GM20000 (cell line): ENCODE data around the gene COPS2.

ENCODE experiments used
- DNase-seq: peaks from one replicate; pipeline ENCODE4 v3.0.0; 2012; ENCODE audit warnings: low spot score
- CTCF ChIP-seq: IDR thresholded peaks from 2 replicates; pipeline ENCODE4 v1.5.1; 2012; ENCODE audit warnings: mild to moderate bottlenecking, control low read depth; ENCODE audit errors: extremely low read depth, missing control alignments

COPS2 gene

GRCh38 chr15:49096090-49096750, 59.2 kb downstream of the COPS2 start:
- DNase-seq = no peak
- no peak for TF ChIP-seq CTCF

- TF ChIP-seq CTCF = no peak
- no peak for DNase-seq
These were observed 60.5 kb downstream of the COPS2 start for GRCh38 chr15:49094923-49095322.

- TF ChIP-seq CTCF = no peak
- no peak for DNase-seq
These were observed 61.9 kb downstream of the COPS2 start for GRCh38 chr15:49093252-49094105.

GRCh38 chr15:49088996-49089395, 66.4 kb downstream of the COPS2 start:
- no peak for TF ChIP-seq CTCF
- DNase-seq = no peak

- DNase-seq = no peak
- no peak for TF ChIP-seq CTCF
These were observed 69.5 kb downstream of the COPS2 start for GRCh38 chr15:49085696-49086459.

DNA sequence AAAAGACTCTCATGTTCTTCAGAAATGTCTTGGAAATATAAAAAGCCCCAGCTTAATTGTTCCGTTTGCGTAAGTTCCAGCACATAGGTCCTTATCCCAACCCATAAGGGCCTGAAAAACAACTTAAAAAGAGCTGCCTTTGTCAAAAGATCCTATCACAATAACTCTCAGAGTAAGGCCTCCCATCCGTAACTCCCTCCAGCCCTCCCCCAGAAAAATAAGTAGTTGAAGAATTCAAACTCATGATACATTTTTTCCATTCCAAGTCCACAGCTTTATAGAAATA, 71.2 kb downstream of the COPS2 start:
- no peak for DNase-seq
- no peak for TF ChIP-seq CTCF
